ENCODE measurements around the gene CNTN4. TPM values are rescaled to one million over a fixed set of nuclear protein-coding genes. Genes with fewer than 3 reads are reported as not detected.
A peak's percentile ranks its signal among the peaks of the same experiment; 100 is the strongest.

The CNTN4 gene
- total RNA-seq, 1 donor from 2014 or later, result 5.2 TPM

- Mint-ChIP-seq H3K4me1 (no peaks in the 10 kb centered on the region), H3K27ac (no peak overlapping the region), H3K9me3 (peaks cover 12% of the 10 kb centered on the region), H3K4me3 (no peak overlapping the region), H3K27me3 (ENCODE audit: insufficient read depth, low read depth) (peaks cover 2% of the 10 kb centered on the region), H3K36me3 (no peaks in the 10 kb centered on the region)
- H3K9ac ChIP-seq, result no peak overlapping the region
- no peaks in the 10 kb centered on the region for H3F3A ChIP-seq (ENCODE audit: low read depth)
- no peaks in the 10 kb centered on the region for H3K36me3 ChIP-seq
- TF ChIP-seq CTCF (IDR thresholded peaks at IDR 0.05), result no peak
- H3K4me1 ChIP-seq, result no peaks in the 10 kb centered on the region
- H3K27me3 ChIP-seq, result no peaks in the 10 kb centered on the region
- H3K4me2 ChIP-seq, result no peak overlapping the region
- no peaks in the 10 kb centered on the region for H3K9me3 ChIP-seq (ENCODE audit: low read depth)
- H2AFZ ChIP-seq (replicated peaks), result no peak overlapping the region
- no peak for DNase-seq (ENCODE audit: low spot score)
- H3K27ac ChIP-seq, result no peak overlapping the region
- H3K79me2 ChIP-seq (ENCODE audit: low read depth), result no peaks in the 10 kb centered on the region
- H3K4me3 ChIP-seq, result no peak overlapping the region
- no peaks in the 10 kb centered on the region for H4K20me1 ChIP-seq (ENCODE audit: low read depth)
Observed at GRCh38 chr3:2615080-2615479, 516.4 kb downstream of the CNTN4 start.

DNA sequence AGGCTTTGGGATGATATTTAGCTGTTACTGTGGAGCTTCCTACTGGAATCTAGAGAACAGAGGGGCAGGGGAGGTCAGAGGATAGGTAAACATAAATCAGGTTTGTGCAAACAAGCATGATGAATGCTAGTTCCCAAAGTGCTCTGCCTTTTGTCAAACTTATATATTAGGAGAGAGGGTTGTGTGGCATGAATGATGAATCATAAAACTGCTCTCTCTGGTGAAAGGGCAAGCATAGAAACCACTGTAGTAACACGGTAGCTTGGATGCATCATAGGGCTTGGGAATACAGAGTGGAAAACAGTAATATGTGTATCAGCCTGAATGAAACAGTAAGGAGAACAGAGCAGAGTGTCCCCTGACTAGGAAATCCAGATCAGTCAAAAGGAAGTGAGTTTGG, 524.8 kb downstream of the CNTN4 start:
- no peaks in the 10 kb centered on the region for H3K27me3 ChIP-seq
- H3K27ac ChIP-seq, result no peak overlapping the region
- H4K20me1 ChIP-seq (ENCODE audit: low read depth), result no peaks in the 10 kb centered on the region
- no peaks in the 10 kb centered on the region for H3K79me2 ChIP-seq (ENCODE audit: low read depth)
- H3K9ac ChIP-seq, result no peak overlapping the region
- H2AFZ ChIP-seq (replicated peaks), result no peak overlapping the region
- Mint-ChIP-seq H3K36me3 (no peaks in the 10 kb centered on the region), H3K27ac (peak overlapping the region; percentile 10), H3K4me3 (no peak overlapping the region), H3K27me3 (ENCODE audit: insufficient read depth, low read depth) (peaks cover 2% of the 10 kb centered on the region), H3K4me1 (peaks cover 17% of the 10 kb centered on the region), H3K9me3 (no peaks in the 10 kb centered on the region)
- no peak for DNase-seq (ENCODE audit: low spot score)
- no peak overlapping the region for H3K4me3 ChIP-seq
- no peaks in the 10 kb centered on the region for H3K4me1 ChIP-seq
- TF ChIP-seq EZH2 (IDR thresholded peaks at IDR 0.05) (no peak), CTCF (IDR thresholded peaks at IDR 0.05) (no peak), EZH2phosphoT487 (IDR thresholded peaks at IDR 0.05) (no peak)
- H3F3A ChIP-seq (ENCODE audit: low read depth), result no peaks in the 10 kb centered on the region
- H3K4me2 ChIP-seq, result no peak overlapping the region
- H3K9me3 ChIP-seq (ENCODE audit: low read depth), result no peaks in the 10 kb centered on the region
- H3K36me3 ChIP-seq, result no peaks in the 10 kb centered on the region

GRCh38 chr3:2628117-2628516, 529.5 kb downstream of the CNTN4 start:
- H3K27ac ChIP-seq, result no peak overlapping the region
- no peaks in the 10 kb centered on the region for H3K36me3 Mint-ChIP-seq

More at GRCh38 chr3:2628117-2628516, 529.5 kb downstream of the CNTN4 start:
- Histone ChIP-seq H4K20me1 (ENCODE audit: low read depth) (no peaks in the 10 kb centered on the region), H2AFZ (replicated peaks) (no peak overlapping the region), H3F3A (ENCODE audit: low read depth) (no peaks in the 10 kb centered on the region), H3K4me2 (no peak overlapping the region), H3K27me3 (no peaks in the 10 kb centered on the region), H3K79me2 (ENCODE audit: low read depth) (no peaks in the 10 kb centered on the region), H3K4me1 (no peaks in the 10 kb centered on the region), H3K9ac (no peak overlapping the region), H3K9me3 (ENCODE audit: low read depth) (no peaks in the 10 kb centered on the region), H3K36me3 (no peaks in the 10 kb centered on the region), H3K4me3 (no peak overlapping the region)
- Mint-ChIP-seq H3K27me3 (ENCODE audit: insufficient read depth, low read depth) (no peaks in the 10 kb centered on the region), H3K27ac (no peak overlapping the region), H3K4me1 (peaks cover 7% of the 10 kb centered on the region), H3K9me3 (no peaks in the 10 kb centered on the region), H3K4me3 (no peak overlapping the region)
- DNase-seq (ENCODE audit: low spot score), result no peak
- TF ChIP-seq EZH2 (IDR thresholded peaks at IDR 0.05), result no peak
- no peak for TF ChIP-seq CTCF (IDR thresholded peaks at IDR 0.05)
- no peak for TF ChIP-seq EZH2phosphoT487 (IDR thresholded peaks at IDR 0.05)
